ENCODE measurements around the gene STAT5A. TPM values are rescaled to one million over a fixed set of nuclear protein-coding genes. Genes with fewer than 3 reads are reported as not detected.

STAT5A gene
- total and polyA plus RNA-seq, 12 donors = 8.2 to 28.5 (median 15.3) TPM

DNA sequence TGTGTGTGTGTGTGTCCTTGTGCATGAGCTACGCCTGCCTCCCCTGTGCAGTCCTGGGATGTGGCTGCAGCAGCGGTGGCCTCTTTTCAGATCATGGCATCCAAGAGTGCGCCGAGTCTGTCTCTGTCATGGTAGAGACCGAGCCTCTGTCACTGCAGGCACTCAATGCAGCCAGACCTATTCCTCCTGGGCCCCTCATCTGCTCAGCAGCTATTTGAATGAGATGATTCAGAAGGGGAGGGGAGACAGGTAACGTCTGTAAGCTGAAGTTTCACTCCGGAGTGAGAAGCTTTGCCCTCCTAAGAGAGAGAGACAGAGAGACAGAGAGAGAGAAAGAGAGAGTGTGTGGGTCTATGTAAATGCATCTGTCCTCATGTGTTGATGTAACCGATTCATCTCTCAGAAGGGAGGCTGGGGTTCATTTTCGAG, 22.5 kb downstream of the STAT5A start:
- peak overlapping the region in 9 of 10 donors; percentile 24 to 86 (median 78) for H3K27ac ChIP-seq
- intact Hi-C loops (cut with DNase I) = loop anchor here in 2 of 10 donors (5.0 to 10.0 kb wide), 2 partner anchors 204 to 216 kb away; no protein-coding TSS in a partner anchor
- TF ChIP-seq, protein P1, sequence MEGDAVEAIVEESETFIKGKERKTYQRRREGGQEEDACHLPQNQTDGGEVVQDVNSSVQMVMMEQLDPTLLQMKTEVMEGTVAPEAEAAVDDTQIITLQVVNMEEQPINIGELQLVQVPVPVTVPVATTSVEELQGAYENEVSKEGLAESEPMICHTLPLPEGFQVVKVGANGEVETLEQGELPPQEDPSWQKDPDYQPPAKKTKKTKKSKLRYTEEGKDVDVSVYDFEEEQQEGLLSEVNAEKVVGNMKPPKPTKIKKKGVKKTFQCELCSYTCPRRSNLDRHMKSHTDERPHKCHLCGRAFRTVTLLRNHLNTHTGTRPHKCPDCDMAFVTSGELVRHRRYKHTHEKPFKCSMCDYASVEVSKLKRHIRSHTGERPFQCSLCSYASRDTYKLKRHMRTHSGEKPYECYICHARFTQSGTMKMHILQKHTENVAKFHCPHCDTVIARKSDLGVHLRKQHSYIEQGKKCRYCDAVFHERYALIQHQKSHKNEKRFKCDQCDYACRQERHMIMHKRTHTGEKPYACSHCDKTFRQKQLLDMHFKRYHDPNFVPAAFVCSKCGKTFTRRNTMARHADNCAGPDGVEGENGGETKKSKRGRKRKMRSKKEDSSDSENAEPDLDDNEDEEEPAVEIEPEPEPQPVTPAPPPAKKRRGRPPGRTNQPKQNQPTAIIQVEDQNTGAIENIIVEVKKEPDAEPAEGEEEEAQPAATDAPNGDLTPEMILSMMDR (IDR thresholded peaks at IDR 0.05) = no peak
- WGBS, 2 donors = 80 to 82% methylated on average over 9 of the region's 9 CpGs
- peaks cover 10 to 64% (median 31%) of the 10 kb centered on the region in 9 donors for H3K4me1 ChIP-seq
- no peaks in the 10 kb centered on the region for H3K27me3 ChIP-seq
- peaks cover 0 to 98% (median 40%) of the 10 kb centered on the region in 9 donors for H3K36me3 ChIP-seq
- H3K4me3 ChIP-seq = no peak overlapping the region
- ATAC-seq (no peak), DNase-seq (no peak)
- no peaks in the 10 kb centered on the region for H3K9me3 ChIP-seq

DNA sequence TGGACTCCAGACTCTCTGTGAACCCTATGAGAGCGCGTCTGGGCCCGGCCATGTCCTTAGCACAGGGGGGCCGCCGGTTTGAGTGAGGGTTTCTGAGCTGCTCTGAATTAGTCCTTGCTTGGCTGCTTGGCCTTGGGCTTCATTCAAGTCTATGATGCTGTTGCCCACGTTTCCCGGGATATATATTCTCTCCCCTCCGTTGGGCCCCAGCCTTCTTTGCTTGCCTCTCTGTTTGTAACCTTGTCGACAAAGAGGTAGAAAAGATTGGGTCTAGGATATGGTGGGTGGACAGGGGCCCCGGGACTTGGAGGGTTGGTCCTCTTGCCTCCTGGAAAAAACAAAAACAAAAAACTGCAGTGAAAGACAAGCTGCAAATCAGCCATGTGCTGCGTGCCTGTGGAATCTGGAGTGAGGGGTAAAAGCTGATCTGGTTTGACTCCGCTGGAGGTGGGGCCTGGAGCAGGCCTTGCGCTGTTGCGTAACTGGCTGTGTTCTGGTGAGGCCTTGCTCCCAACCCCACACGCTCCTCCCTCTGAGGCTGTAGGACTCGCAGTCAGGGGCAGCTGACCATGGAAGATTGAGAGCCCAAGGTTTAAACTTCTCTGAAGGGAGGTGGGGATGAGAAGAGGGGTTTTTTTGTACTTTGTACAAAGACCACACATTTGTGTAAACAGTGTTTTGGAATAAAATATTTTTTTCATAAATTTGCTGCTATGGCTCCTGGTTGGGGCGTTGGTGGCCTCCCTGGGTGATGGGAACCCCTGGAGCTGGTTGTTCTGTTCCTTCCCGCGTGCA, 23.1 kb downstream of the STAT5A start:
- 54 to 56% methylated on average over 19 of the region's 19 CpGs for WGBS, 2 donors
- Histone ChIP-seq H3K9me3 (no peaks in the 10 kb centered on the region), H3K4me3 (peak overlapping the region in 4 of 10 donors; percentile 10 to 31 (median 26)), H3K36me3 (peaks cover 0 to 98% (median 40%) of the 10 kb centered on the region in 9 donors), H3K4me1 (peaks cover 10 to 68% (median 31%) of the 10 kb centered on the region in 9 donors), H3K27me3 (no peaks in the 10 kb centered on the region), H3K27ac (peak overlapping the region; percentile 24 to 86 (median 77))
- DNase-seq (peak; percentile 82 to 84), ATAC-seq (peak; percentile 79 to 95 (median 91))
- intact Hi-C loops (cut with DNase I) = loop anchor here in 2 of 10 donors (5.0 to 10.0 kb wide), 2 partner anchors 203 to 216 kb away; no protein-coding TSS in a partner anchor
- TF ChIP-seq, protein P1 (IDR thresholded peaks at IDR 0.05) = no peak

DNA sequence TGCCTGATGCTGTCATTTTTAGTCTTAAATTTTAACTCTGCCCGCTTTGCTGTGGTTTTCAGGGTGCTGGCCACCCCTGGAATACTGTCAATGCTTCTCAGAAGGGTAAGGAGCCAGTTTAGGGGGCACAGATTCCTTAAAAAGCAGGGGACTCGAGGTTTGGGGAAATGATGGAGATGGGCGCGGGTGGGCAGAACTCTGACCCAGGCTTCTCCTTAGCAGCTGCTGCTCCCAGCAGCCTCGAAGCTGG, 23.7 kb downstream of the STAT5A start:
- intact Hi-C loops (cut with DNase I) = loop anchor here in 2 of 10 donors (5.0 to 10.0 kb wide), 2 partner anchors 203 to 215 kb away; no protein-coding TSS in a partner anchor
- Histone ChIP-seq H3K4me1 (peaks cover 10 to 68% (median 31%) of the 10 kb centered on the region in 9 donors), H3K27me3 (no peaks in the 10 kb centered on the region), H3K27ac (peak overlapping the region; percentile 24 to 86 (median 77)), H3K9me3 (no peaks in the 10 kb centered on the region), H3K36me3 (peaks cover 0 to 98% (median 42%) of the 10 kb centered on the region in 9 donors), H3K4me3 (peak overlapping the region in 6 of 10 donors; percentile 10 to 34 (median 26))
- TF ChIP-seq, protein P1 (IDR thresholded peaks at IDR 0.05) = no peak
- 23 to 36% methylated on average over 5 of the region's 5 CpGs for WGBS, 2 donors
- no peak for ATAC-seq
- no peak for DNase-seq

DNA sequence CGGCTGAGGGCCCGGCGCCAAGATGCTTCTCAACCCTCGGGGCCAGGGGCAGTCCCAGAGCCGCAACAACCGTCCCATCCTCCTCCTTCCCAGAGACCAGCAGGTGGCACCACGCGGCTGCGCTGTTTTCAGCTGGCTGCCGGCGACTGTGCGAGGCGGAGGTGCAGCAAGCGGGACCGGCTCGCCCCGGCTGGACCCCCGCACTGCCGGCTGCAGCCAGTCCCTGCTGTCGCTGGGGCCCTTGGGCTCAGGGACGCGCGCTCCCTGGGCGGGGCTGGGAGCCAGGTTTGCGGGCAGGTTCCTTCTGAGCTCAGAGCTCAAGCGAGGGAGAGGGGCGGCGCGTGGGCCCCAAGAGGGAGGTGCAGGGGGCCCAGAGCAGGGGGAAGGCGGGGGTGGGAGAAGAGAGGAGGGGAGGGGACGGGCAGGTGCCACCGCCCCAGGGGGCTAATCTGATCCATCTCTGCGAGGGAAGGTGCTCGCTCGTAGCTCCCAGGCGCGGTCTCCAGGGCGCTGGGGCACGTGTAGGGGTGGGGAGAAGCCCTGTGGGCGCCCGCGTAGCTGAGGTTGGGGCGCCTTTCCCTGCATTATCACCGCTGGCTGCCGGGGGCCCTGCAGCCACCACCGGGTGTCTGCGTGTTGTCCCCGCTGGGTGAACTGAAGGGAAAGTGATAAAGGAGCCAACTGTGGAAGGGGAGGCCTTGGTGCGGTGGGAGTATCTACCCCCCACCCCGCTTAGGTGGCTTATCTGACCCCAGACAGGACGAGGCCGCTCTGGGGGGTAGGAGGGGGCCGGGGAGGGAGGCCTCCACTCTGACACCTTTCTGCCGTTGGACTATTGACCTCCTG, 24.2 kb downstream of the STAT5A start:
- Histone ChIP-seq H3K4me1 (peaks cover 10 to 73% (median 35%) of the 10 kb centered on the region in 9 donors), H3K4me3 (peak overlapping the region in 7 of 10 donors; percentile 10 to 34 (median 25)), H3K27me3 (no peaks in the 10 kb centered on the region), H3K27ac (peak overlapping the region; percentile 24 to 86 (median 77)), H3K9me3 (no peaks in the 10 kb centered on the region), H3K36me3 (peaks cover 0 to 98% (median 45%) of the 10 kb centered on the region in 9 donors)
- WGBS, 2 donors = 28 to 31% methylated on average over 42 to 54 of the region's 54 CpGs
- ATAC-seq (peak; percentile 72 to 90 (median 84)), DNase-seq (peak; percentile 86 to 89)
- TF ChIP-seq, protein P1 (IDR thresholded peaks at IDR 0.05) = peak; percentile 34 to 81 (median 66)
- intact Hi-C loops (cut with DNase I) = loop anchor here in 2 of 10 donors (5.0 to 10.0 kb wide), 2 partner anchors 202 to 215 kb away; no protein-coding TSS in a partner anchor
